ENCODE results near the gene GABBR2. TPM values are rescaled to one million over a fixed set of nuclear protein-coding genes. Genes with fewer than 3 reads are reported as not detected.

GABBR2 gene
- total and polyA plus RNA-seq, 2 of the 8 experiments (the other 6 are each of a cell fraction or from before 2014, with no cell fraction given): 0.50 to 1.2 TPM

DNA sequence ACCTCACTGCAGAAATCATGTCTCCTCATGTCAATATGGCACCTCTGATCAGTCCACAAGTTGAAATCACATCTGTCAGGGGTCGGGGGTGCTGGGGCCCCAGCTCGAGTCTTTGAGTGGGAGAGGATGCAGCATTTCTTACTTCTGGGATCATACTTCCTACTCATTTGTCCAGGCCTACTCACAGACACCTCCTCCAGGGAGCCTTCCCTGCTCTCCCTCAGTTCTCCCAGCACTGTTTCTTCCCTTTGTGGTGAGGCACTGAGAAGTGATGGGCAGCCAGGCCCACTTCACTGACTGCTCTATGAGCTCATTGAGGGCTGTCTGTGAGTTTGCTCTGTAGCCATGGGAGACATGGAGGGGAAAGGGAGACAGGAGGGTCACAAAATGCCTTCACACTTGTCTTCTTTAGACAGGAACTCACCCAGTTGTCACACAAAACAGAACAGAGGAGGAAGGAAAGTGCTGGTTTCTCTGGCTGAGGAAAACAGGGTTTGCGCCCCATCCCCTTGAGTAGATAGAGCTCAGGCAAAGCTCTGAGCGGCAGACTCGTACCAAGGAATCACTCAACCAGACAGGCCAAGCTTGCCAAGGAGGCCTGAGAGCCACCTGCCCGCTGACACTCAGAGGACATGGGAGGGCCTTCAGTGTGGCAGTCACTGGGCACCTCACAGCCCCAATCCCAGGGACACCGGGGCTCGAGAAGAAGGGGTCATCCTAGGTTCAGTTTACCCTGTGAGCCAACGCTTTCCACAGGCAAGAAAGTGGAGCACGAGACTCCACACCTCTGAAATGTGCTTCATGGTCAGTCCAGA is 152.9 kb downstream of the GABBR2 start:
- peaks cover 0 to 2% of the 10 kb centered on the region in 2 experiments for H4K20me1 ChIP-seq (replicated peaks in 1 of 2; ENCODE audit: control insufficient read depth in 1 of 2, insufficient read depth in 2 of 2, low read length in 2 of 2)
- H2BK12ac ChIP-seq (ENCODE audit: low read depth, low read length): no peak overlapping the region
- no peak overlapping the region for H4K5ac ChIP-seq (ENCODE audit: insufficient read length, low read depth, low read length)
- no peaks in the 10 kb centered on the region for H3K79me1 ChIP-seq (ENCODE audit: low read depth, low read length)
- ChIA-PET POLR2A (ENCODE audit: partially characterized antibody) (no interaction called here), CTCF (ENCODE audit: partially characterized antibody) (interaction anchor here (1.2 to 1.9 kb wide), 5 partner anchors 11 to 236 kb away, joined by 3 to 4 read pairs (median 4); no protein-coding TSS in a partner anchor)
- H3K23me2 ChIP-seq (ENCODE audit: low read depth, low read length): peaks cover 2% of the 10 kb centered on the region; the same call in 1 of the 2 replicates
- H2AFZ ChIP-seq (ENCODE audit: low read length): no peak overlapping the region
- H4K8ac ChIP-seq (ENCODE audit: extremely low read depth, insufficient read depth, low read length): no peak overlapping the region
- H3K4ac ChIP-seq (replicated peaks; ENCODE audit: insufficient read length, low read depth, low read length): no peak overlapping the region
- no peak overlapping the region for H3K4me2 ChIP-seq (ENCODE audit: insufficient read depth in 1 of 2, low read depth in 2 of 2, low read length in 2 of 2)
- no peak overlapping the region for H2BK5ac ChIP-seq (ENCODE audit: low read depth, low read length)
- no peak overlapping the region for H3K23ac ChIP-seq (ENCODE audit: insufficient read length)
- FAIRE-seq (no peak), DNase-seq (ENCODE audit: low read depth in 1 of 2, low spot score in 2 of 2) (no peak)
- no peak for TF ChIP-seq ZNF274 (IDR thresholded peaks at IDR 0.05; ENCODE audit: borderline replicate concordance, extremely low read depth, low read length)
- no peak for TF ChIP-seq CTBP2 (IDR thresholded peaks at IDR 0.05; ENCODE audit: borderline replicate concordance, insufficient read depth, insufficient read length, low read length)
- no peak for TF ChIP-seq USF2 (IDR thresholded peaks at IDR 0.05; ENCODE audit: low read length)
- no peaks in the 10 kb centered on the region for H3K79me2 ChIP-seq (ENCODE audit: control insufficient read depth in 1 of 2, insufficient read depth in 2 of 2, low read length in 2 of 2)
- no peak overlapping the region for H2BK15ac ChIP-seq (ENCODE audit: low read length)
- H2BK20ac ChIP-seq (ENCODE audit: low read length): no peak overlapping the region
- no peak overlapping the region for H3K56ac ChIP-seq (replicated peaks; ENCODE audit: insufficient read length, low read depth, low read length)
- H3K9me3 ChIP-seq (ENCODE audit: insufficient read depth in 2 of 2, low read depth in 1 of 2, low read length in 1 of 2): no peaks in the 10 kb centered on the region
- H3K4me1 ChIP-seq (replicated peaks in 1 of 4; ENCODE audit: control insufficient read depth in 3 of 4, insufficient read depth in 4 of 4, low read length in 3 of 4): no peaks in the 10 kb centered on the region
- H3K14ac ChIP-seq (ENCODE audit: insufficient read length): no peak overlapping the region
- H3K9ac ChIP-seq (replicated peaks in 1 of 4; ENCODE audit: extremely low read depth in 1 of 4, low read depth in 3 of 4, low read length in 3 of 4): no peak overlapping the region
- H4K91ac ChIP-seq (replicated peaks; ENCODE audit: insufficient read length, low read length): no peak overlapping the region
- no peak overlapping the region for H3K18ac ChIP-seq (ENCODE audit: extremely low read depth, low read length)
- no peak overlapping the region for H2BK120ac ChIP-seq (replicated peaks; ENCODE audit: low read depth, low read length)
- 92% methylated on average over 10 of the region's 10 CpGs; no CpG with 5 or more reads in 1 of the 2 experiments for WGBS, 2 experiments (ENCODE audit: extremely low coverage in 1 of 2, insufficient coverage in 1 of 2, insufficient read length in 1 of 2, insufficient replicate concordance in 2 of 2, low coverage in 1 of 2, low lambda C conversion rate in 2 of 2, missing lambda C conversion rate in 1 of 2)
- H3K27ac ChIP-seq (ENCODE audit: low read depth, low read length): no peak overlapping the region
- H3K27me3 ChIP-seq (replicated peaks in 1 of 4; ENCODE audit: control insufficient read depth in 3 of 4, extremely low read depth in 1 of 4, insufficient read depth in 3 of 4, low read length in 3 of 4): no peaks in the 10 kb centered on the region
- no peak overlapping the region for H2AK5ac ChIP-seq (ENCODE audit: low read depth, low read length)
- H3K4me3 ChIP-seq (ENCODE audit: extremely low read depth in 1 of 4, insufficient read depth in 2 of 4, low read depth in 3 of 4, low read length in 4 of 4): no peak overlapping the region
- no peaks in the 10 kb centered on the region for H3K36me3 ChIP-seq (ENCODE audit: control insufficient read depth in 2 of 4, insufficient read depth in 4 of 4, low read length in 3 of 4)

Measured in H1 (cell line).